Psoas muscle (tissue), 8 donors: Measurements from ENCODE around the gene PEX5L. TPM values are rescaled to one million over a fixed set of nuclear protein-coding genes. Genes with fewer than 3 reads are reported as not detected.
"Not testable (repeated sequence)": the region's sequence is repeated elsewhere in the genome, so short reads cannot be mapped to it uniquely, and the experiment has no call there.

Experiments used
- ATAC-seq, 4 donors: fragments of 200-7000 bp; cut with Tn5 transposase; one replicate each; pipeline ENCODE4 v1.9.1; 2020; ENCODE audit warnings: moderate library complexity in 3 of 4, mild to moderate bottlenecking in 2 of 4
- DNase-seq, 2 donors: peaks; one replicate each; pipeline ENCODE4 v3.0.0-alpha.2; 2020
- H3K27ac ChIP-seq: fragments of 200-600 bp; one replicate; pipeline ENCODE4 v1.8.0; 2022
- H3K27me3 ChIP-seq, 3 donors: fragments of 200-600 bp in 1 of 3; one replicate each; pipeline versions ENCODE4 v1.6.1 to v1.8.0; 2013 to 2022; ENCODE audit warnings: low read length in 2 of 3, mild to moderate bottlenecking in 2 of 3, moderate library complexity in 1 of 3; ENCODE audit not compliant: insufficient read depth in 3 of 3
- H3K36me3 ChIP-seq, 2 donors: fragments of 200-600 bp in 1 of 2; one replicate each; pipeline versions ENCODE4 v1.6.1 to v1.8.0; 2013 to 2022; ENCODE audit warnings: low read depth in 1 of 2, mild to moderate bottlenecking in 1 of 2, moderate library complexity in 1 of 2; ENCODE audit not compliant: insufficient read depth in 1 of 2
- H3K4me1 ChIP-seq: fragments of 200-600 bp; one replicate; pipeline ENCODE4 v1.8.0; 2022
- H3K4me3 ChIP-seq: fragments of 200-600 bp; one replicate; pipeline ENCODE4 v1.8.0; 2022; ENCODE audit warnings: mild to moderate bottlenecking
- H3K9me3 ChIP-seq: fragments of 200-600 bp; one replicate; pipeline ENCODE4 v1.8.0; 2022
- WGBS, 3 donors: extraction: QIAGEN DNeasy Blood & Tissue Kit; methylation state at CpG; one replicate each; pipeline versions ENCODE4 v1.1.6 to v1.1.7; 2013; 5-methylcytosine and 5-hydroxymethylcytosine counted together
- intact Hi-C, 2 donors: fragments of 100-400 bp; cut with DNase I; formaldehyde crosslinking; loops; one replicate each; pipeline versions ENCODE4 v1.11.0 to v1.14.2; 2022
- polyA plus RNA-seq, 3 donors: library from polyadenylated mRNA; stranded (reverse); fragments of 200-250 nt; gene quantifications; one replicate each; pipeline ENCODE4 v1.2.3, GENCODE V29; 2013
- total RNA-seq, 4 donors: library from RNA; stranded (reverse); fragmentation: NEBNext Ultra II Directional in 2 of 4; extraction: Animal tissue kit (Norgen Biotek cat#: 25700) in 2 of 4; gene quantifications; one replicate each; pipeline versions ENCODE4 v1.2.1 to v1.2.4, GENCODE V29; 2021 to 2023
- TF ChIP-seq, protein P1 (sequence below): fragments of 200-600 bp; IDR thresholded peaks from one replicate; pipeline ENCODE4 v1.8.0; 2022; ENCODE audit warnings: antibody characterized with exemption
- donor health status: healthy with polysubstance abuse.
- donor health status: DM: no; HTN: no; CAD: no; lungs with moderate emphysema.
- donor health status: Bipolar disorder and iron deficiency.
- donor health status: healthy.
- donor health status: DM: yes; HTN: yes; CAD: no.
- donor health status: DM: no; HTN: no; CAD: no.
- donor health status: DM: no; HTN: no; CAD: no.
- donor health status: DM: yes; HTN: yes; CAD: no.

PEX5L gene
- total and polyA plus RNA-seq, 7 donors, result 0.14 TPM; not detected in 6

- intact Hi-C loops, result no loop called here
- WGBS, 3 donors, result 95 to 100% (median 100%) methylated on average over 1 of the region's 1 CpG
- TF ChIP-seq, protein P1, sequence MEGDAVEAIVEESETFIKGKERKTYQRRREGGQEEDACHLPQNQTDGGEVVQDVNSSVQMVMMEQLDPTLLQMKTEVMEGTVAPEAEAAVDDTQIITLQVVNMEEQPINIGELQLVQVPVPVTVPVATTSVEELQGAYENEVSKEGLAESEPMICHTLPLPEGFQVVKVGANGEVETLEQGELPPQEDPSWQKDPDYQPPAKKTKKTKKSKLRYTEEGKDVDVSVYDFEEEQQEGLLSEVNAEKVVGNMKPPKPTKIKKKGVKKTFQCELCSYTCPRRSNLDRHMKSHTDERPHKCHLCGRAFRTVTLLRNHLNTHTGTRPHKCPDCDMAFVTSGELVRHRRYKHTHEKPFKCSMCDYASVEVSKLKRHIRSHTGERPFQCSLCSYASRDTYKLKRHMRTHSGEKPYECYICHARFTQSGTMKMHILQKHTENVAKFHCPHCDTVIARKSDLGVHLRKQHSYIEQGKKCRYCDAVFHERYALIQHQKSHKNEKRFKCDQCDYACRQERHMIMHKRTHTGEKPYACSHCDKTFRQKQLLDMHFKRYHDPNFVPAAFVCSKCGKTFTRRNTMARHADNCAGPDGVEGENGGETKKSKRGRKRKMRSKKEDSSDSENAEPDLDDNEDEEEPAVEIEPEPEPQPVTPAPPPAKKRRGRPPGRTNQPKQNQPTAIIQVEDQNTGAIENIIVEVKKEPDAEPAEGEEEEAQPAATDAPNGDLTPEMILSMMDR, result no peak
- H3K4me3 ChIP-seq, result no peak overlapping the region
- peaks cover 6% of the 10 kb centered on the region for H3K4me1 ChIP-seq
- H3K9me3 ChIP-seq, result no peaks in the 10 kb centered on the region
- H3K27me3 ChIP-seq, result no peaks in the 10 kb centered on the region
- no peak overlapping the region for H3K27ac ChIP-seq
- DNase-seq (no peak), ATAC-seq (no peak)
- peaks cover 2 to 52% of the 10 kb centered on the region in 2 donors for H3K36me3 ChIP-seq
Observed at GRCh38 chr3:179788996-179789395, 247.7 kb downstream of the PEX5L start.

- H3K4me1 ChIP-seq, H3K4me3 ChIP-seq, H3K27ac ChIP-seq, ATAC-seq, H3K27me3 ChIP-seq, H3K9me3 ChIP-seq, intact Hi-C loops, DNase-seq: not testable (repeated sequence)
- 94 to 95% (median 94%) methylated on average over 5 of the region's 5 CpGs for WGBS, 3 donors
- peaks cover 0 to 81% of the 10 kb centered on the region in 2 donors for H3K36me3 ChIP-seq
Observed at GRCh38 chr3:179782841-179783240, 253.9 kb downstream of the PEX5L start.

- WGBS, 3 donors, result 94 to 97% (median 95%) methylated on average over 28 of the region's 28 CpGs
- Histone ChIP-seq H3K9me3 (no peaks in the 10 kb centered on the region), H3K4me3 (no peak overlapping the region), H3K4me1 (no peaks in the 10 kb centered on the region), H3K27me3 (no peaks in the 10 kb centered on the region), H3K27ac (no peak overlapping the region), H3K36me3 (peaks cover 0 to 67% of the 10 kb centered on the region in 2 donors)
- DNase-seq (no peak), ATAC-seq (peak in 2 of 4 donors; percentile 25 to 37)
- intact Hi-C loops, result no loop called here
- TF ChIP-seq, protein P1, result no peak
Observed at GRCh38 chr3:179775416-179776122, 261.2 kb downstream of the PEX5L start.

- TF ChIP-seq, protein P1, result no peak
- DNase-seq (no peak), ATAC-seq (no peak)
- intact Hi-C loops, result no loop called here
- H3K4me1 ChIP-seq, result no peaks in the 10 kb centered on the region
- WGBS, 3 donors, result 65 to 74% (median 68%) methylated on average over 5 of the region's 5 CpGs
- H3K27me3 ChIP-seq, result no peaks in the 10 kb centered on the region
- no peak overlapping the region for H3K27ac ChIP-seq
- H3K4me3 ChIP-seq, result no peak overlapping the region
- H3K36me3 ChIP-seq, result peaks cover 0 to 87% of the 10 kb centered on the region in 2 donors
- H3K9me3 ChIP-seq, result no peaks in the 10 kb centered on the region
Observed at GRCh38 chr3:179772297-179772696, 264.4 kb downstream of the PEX5L start.

- Histone ChIP-seq H3K9me3 (no peaks in the 10 kb centered on the region), H3K27me3 (no peaks in the 10 kb centered on the region), H3K36me3 (peaks cover 2 to 92% of the 10 kb centered on the region in 2 donors), H3K4me1 (no peaks in the 10 kb centered on the region), H3K4me3 (no peak overlapping the region), H3K27ac (no peak overlapping the region)
- no peak for ATAC-seq
- intact Hi-C loops, result no loop called here
- TF ChIP-seq, protein P1, result no peak
- DNase-seq, result no peak
- WGBS, 3 donors, result 87 to 92% (median 91%) methylated on average over 4 of the region's 4 CpGs
Observed at GRCh38 chr3:179771797-179772196, 264.9 kb downstream of the PEX5L start.
